GM23338 (cell line): Measurements from ENCODE around the gene MPND. TPM values are rescaled to one million over a fixed set of nuclear protein-coding genes. Genes with fewer than 3 reads are reported as not detected.

Experiments
- ATAC-seq: fragments of 200-7000 bp; cut with Tn5 transposase; 3 replicates; pipeline ENCODE4 v1.9.1; 2020
- DNase-seq: peaks from one replicate; pipeline ENCODE4 v3.0.0-alpha.2; 2015; ENCODE audit warnings: low spot score
- H2AFZ ChIP-seq: fragments of 200-600 bp; sonication (generic); 2 replicates; pipeline ENCODE4 v1.8.0; 2016; ENCODE audit warnings: antibody characterized with exemption, mild to moderate bottlenecking, moderate library complexity
- H3F3A ChIP-seq: fragments of 200-600 bp; sonication (generic); replicated peaks from 2 replicates; pipeline ENCODE4 v1.8.0; 2017; ENCODE audit warnings: antibody characterized with exemption, mixed run types, low read depth
- H3K27ac ChIP-seq: fragments of 200-600 bp; sonication (generic); 2 replicates; pipeline ENCODE4 v1.6.1; 2016; ENCODE audit warnings: low read depth
- H3K27me3 ChIP-seq: fragments of 200-600 bp; sonication (generic); 2 replicates; pipeline ENCODE4 v1.8.0; 2016; ENCODE audit warnings: mild to moderate bottlenecking, mixed run types, moderate library complexity; ENCODE audit not compliant: insufficient read depth
- H3K36me3 ChIP-seq: fragments of 200-600 bp; sonication (generic); 2 replicates; pipeline ENCODE4 v1.8.0; 2016; ENCODE audit warnings: mild to moderate bottlenecking; ENCODE audit not compliant: insufficient read depth
- H3K4me1 ChIP-seq: fragments of 200-600 bp; sonication (generic); 2 replicates; pipeline ENCODE4 v1.8.0; 2016; ENCODE audit warnings: mild to moderate bottlenecking, moderate library complexity; ENCODE audit not compliant: insufficient read depth
- H3K4me2 ChIP-seq: fragments of 200-600 bp; sonication (generic); 2 replicates; pipeline ENCODE4 v1.7.1; 2017; ENCODE audit warnings: mixed run types
- H3K4me3 ChIP-seq: fragments of 200-600 bp; sonication (generic); 2 replicates; pipeline ENCODE4 v1.6.1; 2016; ENCODE audit warnings: mixed run types
- H3K79me2 ChIP-seq: fragments of 200-600 bp; sonication (generic); replicated peaks from 2 replicates; pipeline ENCODE4 v1.8.0; 2017; ENCODE audit warnings: mild to moderate bottlenecking; ENCODE audit not compliant: insufficient read depth
- H3K9me2 ChIP-seq: fragments of 200-600 bp; sonication (generic); 2 replicates; pipeline ENCODE4 v1.8.0; 2017; ENCODE audit not compliant: insufficient read depth
- H4K20me1 ChIP-seq: fragments of 200-600 bp; sonication (generic); replicated peaks from 2 replicates; pipeline ENCODE4 v1.8.0; 2017; ENCODE audit warnings: mild to moderate bottlenecking; ENCODE audit not compliant: insufficient read depth
- H3K27ac Mint-ChIP-seq: 2 replicates; pipeline ENCODE4 v1.8.0; 2020; ENCODE audit warnings: inconsistent platforms, mild to moderate bottlenecking, moderate library complexity, mixed read lengths
- H3K27me3 Mint-ChIP-seq: 3 replicates; pipeline ENCODE4 v1.8.0; 2022; ENCODE audit warnings: low read depth, mild to moderate bottlenecking, moderate library complexity, mixed read lengths, inconsistent platforms; ENCODE audit not compliant: insufficient read depth, poor library complexity
- H3K36me3 Mint-ChIP-seq: 3 replicates; pipeline ENCODE4 v1.8.0; 2021; ENCODE audit warnings: low read depth, mild to moderate bottlenecking, inconsistent platforms, moderate library complexity, mixed read lengths
- H3K4me1 Mint-ChIP-seq: 3 replicates; pipeline ENCODE4 v1.8.0; 2020; ENCODE audit warnings: mild to moderate bottlenecking, inconsistent platforms, mixed read lengths
- H3K4me3 Mint-ChIP-seq: 3 replicates; pipeline ENCODE4 v1.8.0; 2021; ENCODE audit warnings: moderate library complexity, mild to moderate bottlenecking, inconsistent platforms, mixed read lengths
- H3K9me3 Mint-ChIP-seq: 3 replicates; pipeline ENCODE4 v1.8.0; 2020; ENCODE audit warnings: moderate library complexity, mild to moderate bottlenecking, inconsistent platforms, mixed read lengths
- CREB1 ChIP-seq: fragments of 250-450 bp; sonication (Bioruptor Pico); IDR thresholded peaks from 2 replicates; pipeline ENCODE4 v1.5.0; 2020; ENCODE audit warnings: low read depth, mild to moderate bottlenecking, moderate library complexity
- ETS1 ChIP-seq: IDR thresholded peaks from 2 replicates; pipeline ENCODE4 v1.6.1; 2016; ENCODE audit warnings: antibody characterized with exemption
- EZH2 ChIP-seq: fragments of 200-600 bp; sonication (generic); IDR thresholded peaks from one replicate; pipeline ENCODE4 v1.8.0; 2017; ENCODE audit warnings: antibody characterized with exemption, mild to moderate bottlenecking, low read depth; ENCODE audit not compliant: unreplicated experiment
- EZH2phosphoT487 ChIP-seq: fragments of 200-600 bp; sonication (generic); IDR thresholded peaks from one replicate; pipeline ENCODE4 v1.8.1; 2018; ENCODE audit warnings: antibody characterized with exemption; ENCODE audit not compliant: unreplicated experiment
- NANOG ChIP-seq: IDR thresholded peaks from 2 replicates; pipeline ENCODE4 v1.6.1; 2016; ENCODE audit warnings: antibody characterized with exemption, borderline replicate concordance
- REST ChIP-seq: IDR thresholded peaks from one replicate; pipeline ENCODE4 v1.6.1; 2018; ENCODE audit warnings: antibody characterized with exemption; ENCODE audit not compliant: unreplicated experiment
- ZNF114 ChIP-seq: fragments of 250-450 bp; sonication (Bioruptor Pico); IDR thresholded peaks from 2 replicates; pipeline ENCODE4 v1.5.0; 2020; ENCODE audit warnings: mild to moderate bottlenecking, moderate library complexity
- ZNF331 ChIP-seq: fragments of 250-450 bp; sonication (Bioruptor Pico); IDR thresholded peaks from 2 replicates; pipeline ENCODE4 v1.5.0; 2020; ENCODE audit warnings: low read depth, mild to moderate bottlenecking, moderate library complexity
- polyA plus RNA-seq: library from polyadenylated mRNA; unstranded; fragments of >200 nt; fragmentation: Nextera tagmentation; extraction: Ambion mirVana; gene quantifications from 2 replicates; pipeline ENCODE4 v1.2.1, GENCODE V29; 2016
- total RNA-seq: library from RNA; depleted of rRNA; stranded (reverse); fragments of >200 nt; shearing (Covaris generic); gene quantifications from 2 replicates; pipeline ENCODE4 v1.2.3, GENCODE V29; 2014
- TF ChIP-seq, protein P1 (sequence below), 2 experiments: fragments of 200-600 bp in 1 of 2; sonication (generic) in 1 of 2; conservative IDR thresholded peaks; 2 replicates each; pipeline versions ENCODE4 v1.5.1 to v1.6.1; 2016 to 2017; ENCODE audit warnings: antibody characterized with exemption in 2 of 2, low read depth in 2 of 2, mild to moderate bottlenecking in 2 of 2, moderate library complexity in 1 of 2

MPND gene
- total and polyA plus RNA-seq, 2 experiments from 2014 or later: 11.8 to 15.6 TPM

DNA sequence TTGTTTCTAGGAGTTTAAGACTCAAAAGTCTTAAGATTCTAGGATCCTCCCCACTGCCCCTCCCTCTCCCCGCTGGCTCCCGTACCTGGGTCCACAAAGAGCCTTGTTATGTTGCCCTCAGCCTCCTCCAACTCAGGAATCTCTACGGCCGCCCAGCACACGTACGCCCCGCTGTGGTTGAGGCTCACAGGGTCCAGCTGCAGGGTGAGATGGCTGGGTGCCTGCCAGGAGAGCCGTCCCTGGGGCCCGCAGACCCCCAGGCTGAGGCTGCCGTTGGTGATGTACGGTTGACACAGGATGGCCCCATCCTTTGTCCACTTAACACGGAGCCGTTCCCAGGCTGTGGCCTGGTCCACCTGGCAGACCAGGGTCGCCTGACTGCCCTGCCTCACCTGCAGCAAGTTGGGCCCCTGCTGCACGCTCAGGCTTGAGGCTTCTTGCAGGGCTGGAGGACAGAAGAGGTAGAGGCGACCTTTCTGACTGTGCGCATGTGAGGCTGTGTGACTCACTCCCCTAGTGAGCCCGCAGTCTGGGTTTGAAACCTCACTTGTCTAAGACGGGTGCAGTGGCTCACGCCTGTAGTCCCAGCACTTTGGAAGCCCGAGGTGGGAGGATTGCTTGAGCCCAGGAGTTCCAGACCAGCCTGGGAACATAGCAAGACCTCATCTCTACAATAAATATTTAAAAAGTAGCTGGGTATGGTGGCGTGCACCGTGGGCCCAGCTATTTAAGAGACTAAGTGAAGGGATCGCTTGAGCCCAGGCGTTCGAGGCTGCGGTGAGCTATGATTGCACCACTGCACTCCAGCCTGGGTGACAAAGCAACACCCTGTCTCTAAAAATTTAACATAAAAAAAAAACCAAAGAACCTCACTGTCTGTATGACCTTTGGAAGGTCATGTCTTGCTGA is 45.2 kb upstream of the MPND start:
- peak; percentile 62 for ATAC-seq
- H3K4me1 ChIP-seq: no peaks in the 10 kb centered on the region

More for the DNA sequence above, 45.2 kb upstream of the MPND start:
- H3K79me2 ChIP-seq: no peaks in the 10 kb centered on the region
- H2AFZ ChIP-seq: peak overlapping the region; percentile 56
- H3K4me2 ChIP-seq: no peak overlapping the region
- H3F3A ChIP-seq: no peaks in the 10 kb centered on the region
- no peak overlapping the region for H3K27ac Mint-ChIP-seq
- H3K4me1 Mint-ChIP-seq: peaks cover 13% of the 10 kb centered on the region
- H3K27me3 ChIP-seq: no peaks in the 10 kb centered on the region
- no peaks in the 10 kb centered on the region for H4K20me1 ChIP-seq
- H3K9me3 Mint-ChIP-seq: no peaks in the 10 kb centered on the region; the same call in 2 of the 3 replicates
- peak; percentile 61 for DNase-seq
- no peak for TF ChIP-seq EZH2phosphoT487
- TF ChIP-seq CREB1 (CRISPR knock-in tag): no peak
- TF ChIP-seq NANOG: no peak
- TF ChIP-seq ETS1: no peak
- TF ChIP-seq ZNF114 (CRISPR knock-in tag): no peak
- TF ChIP-seq REST: no peak
- no peak for TF ChIP-seq ZNF331 (CRISPR knock-in tag)
- no peak for TF ChIP-seq EZH2
- TF ChIP-seq, protein P1, sequence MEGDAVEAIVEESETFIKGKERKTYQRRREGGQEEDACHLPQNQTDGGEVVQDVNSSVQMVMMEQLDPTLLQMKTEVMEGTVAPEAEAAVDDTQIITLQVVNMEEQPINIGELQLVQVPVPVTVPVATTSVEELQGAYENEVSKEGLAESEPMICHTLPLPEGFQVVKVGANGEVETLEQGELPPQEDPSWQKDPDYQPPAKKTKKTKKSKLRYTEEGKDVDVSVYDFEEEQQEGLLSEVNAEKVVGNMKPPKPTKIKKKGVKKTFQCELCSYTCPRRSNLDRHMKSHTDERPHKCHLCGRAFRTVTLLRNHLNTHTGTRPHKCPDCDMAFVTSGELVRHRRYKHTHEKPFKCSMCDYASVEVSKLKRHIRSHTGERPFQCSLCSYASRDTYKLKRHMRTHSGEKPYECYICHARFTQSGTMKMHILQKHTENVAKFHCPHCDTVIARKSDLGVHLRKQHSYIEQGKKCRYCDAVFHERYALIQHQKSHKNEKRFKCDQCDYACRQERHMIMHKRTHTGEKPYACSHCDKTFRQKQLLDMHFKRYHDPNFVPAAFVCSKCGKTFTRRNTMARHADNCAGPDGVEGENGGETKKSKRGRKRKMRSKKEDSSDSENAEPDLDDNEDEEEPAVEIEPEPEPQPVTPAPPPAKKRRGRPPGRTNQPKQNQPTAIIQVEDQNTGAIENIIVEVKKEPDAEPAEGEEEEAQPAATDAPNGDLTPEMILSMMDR (conservative IDR thresholded peaks at IDR 0.05; ENCODE audit: low read depth in 2 of 2): peak; percentile 20 to 67
- no peaks in the 10 kb centered on the region for H3K9me2 ChIP-seq
- no peaks in the 10 kb centered on the region for H3K36me3 ChIP-seq
- H3K27ac ChIP-seq: no peak overlapping the region
- no peaks in the 10 kb centered on the region for H3K36me3 Mint-ChIP-seq
- no peak overlapping the region for H3K4me3 ChIP-seq
- H3K27me3 Mint-ChIP-seq: peaks cover 16% of the 10 kb centered on the region
- no peak overlapping the region for H3K4me3 Mint-ChIP-seq
